Vagina (tissue), 2 donors: ENCODE measurements around the gene TOMM40L.

Experiments
- POLR2A ChIP-seq, 2 donors: fragments of 450-650 bp; IDR thresholded peaks; one replicate each; pipeline ENCODE4 v1.6.1; 2017; ENCODE audit warnings: antibody characterized with exemption in 2 of 2, mild to moderate bottlenecking in 2 of 2, moderate library complexity in 2 of 2
- POLR2AphosphoS5 ChIP-seq, 2 donors: sonication (generic); formaldehyde crosslinking; IDR thresholded peaks; one replicate each; pipeline ENCODE4 v1.9.0; 2017; ENCODE audit warnings: antibody characterized with exemption in 2 of 2, mild to moderate bottlenecking in 2 of 2, low read depth in 1 of 2; ENCODE audit not compliant: insufficient read depth in 1 of 2
- TF ChIP-seq, protein P1 (sequence below), 3 experiments: fragments of 450-650 bp in 2 of 3; fragments of 200-600 bp in 1 of 3; sonication (generic) in 1 of 3; IDR thresholded peaks; one replicate each; pipeline ENCODE4 v1.5.1; 2017 to 2019; ENCODE audit warnings: antibody characterized with exemption in 3 of 3, mild to moderate bottlenecking in 2 of 3, moderate library complexity in 2 of 3

DNA sequence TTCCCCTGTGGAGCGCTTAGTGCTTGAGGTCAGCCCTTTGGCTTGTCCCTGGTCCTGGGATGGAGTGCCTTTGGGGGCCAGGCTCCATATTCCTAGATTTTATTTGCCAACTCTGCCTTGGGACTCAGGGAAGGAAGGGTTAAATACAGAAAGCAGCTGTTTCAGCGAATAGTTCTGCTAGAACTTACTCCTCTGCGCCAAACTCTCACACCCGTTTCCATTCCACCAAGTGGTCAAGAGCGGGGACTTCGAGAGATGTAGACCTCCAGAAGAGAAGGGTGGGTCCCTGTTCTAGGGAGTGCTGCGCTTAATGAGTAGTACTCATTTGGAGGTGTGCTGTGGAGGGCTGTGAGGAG, 704 bp upstream of the TOMM40L start:
- TF ChIP-seq, protein P1, sequence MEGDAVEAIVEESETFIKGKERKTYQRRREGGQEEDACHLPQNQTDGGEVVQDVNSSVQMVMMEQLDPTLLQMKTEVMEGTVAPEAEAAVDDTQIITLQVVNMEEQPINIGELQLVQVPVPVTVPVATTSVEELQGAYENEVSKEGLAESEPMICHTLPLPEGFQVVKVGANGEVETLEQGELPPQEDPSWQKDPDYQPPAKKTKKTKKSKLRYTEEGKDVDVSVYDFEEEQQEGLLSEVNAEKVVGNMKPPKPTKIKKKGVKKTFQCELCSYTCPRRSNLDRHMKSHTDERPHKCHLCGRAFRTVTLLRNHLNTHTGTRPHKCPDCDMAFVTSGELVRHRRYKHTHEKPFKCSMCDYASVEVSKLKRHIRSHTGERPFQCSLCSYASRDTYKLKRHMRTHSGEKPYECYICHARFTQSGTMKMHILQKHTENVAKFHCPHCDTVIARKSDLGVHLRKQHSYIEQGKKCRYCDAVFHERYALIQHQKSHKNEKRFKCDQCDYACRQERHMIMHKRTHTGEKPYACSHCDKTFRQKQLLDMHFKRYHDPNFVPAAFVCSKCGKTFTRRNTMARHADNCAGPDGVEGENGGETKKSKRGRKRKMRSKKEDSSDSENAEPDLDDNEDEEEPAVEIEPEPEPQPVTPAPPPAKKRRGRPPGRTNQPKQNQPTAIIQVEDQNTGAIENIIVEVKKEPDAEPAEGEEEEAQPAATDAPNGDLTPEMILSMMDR (IDR thresholded peaks at IDR 0.05), result no peak
- TF ChIP-seq POLR2A (IDR thresholded peaks at IDR 0.05), result no peak
- no peak for TF ChIP-seq POLR2AphosphoS5 (IDR thresholded peaks at IDR 0.05; ENCODE audit: insufficient read depth in 1 of 2, low read depth in 1 of 2)
